GM12878 (cell line): Measurements from ENCODE around the gene MPPED1. TPM values are rescaled to one million over a fixed set of nuclear protein-coding genes. Genes with fewer than 3 reads are reported as not detected.

Experiments
- ATAC-seq: fragments of 200-7000 bp; cut with Tn5 transposase; 3 replicates; pipeline ENCODE4 v1.9.1; 2020; ENCODE audit warnings: mild to moderate bottlenecking, moderate library complexity
- BruUV-seq: library from RNA; stranded (reverse); fragments of 400-500 nt; replicated peaks from 2 replicates; lab custom pipeline; 2021; lab: Mats Ljungman, UMichigan
- CTCF ChIA-PET: fragments of 300-600 bp; sonication (Branson Sonifier 250); formaldehyde crosslinking; extraction: SDS; loops from one replicate; lab custom pipeline; 2021; ENCODE audit warnings: inconsistent platforms; lab: Yijun Ruan, JAX
- POLR2A ChIA-PET: fragments of 350-600 bp; formaldehyde crosslinking; extraction: SDS; loops from one replicate; lab custom pipeline; 2021; ENCODE audit warnings: inconsistent platforms; lab: Charles Lee
- RAD21 ChIA-PET: fragments of 300-600 bp; sonication (Branson Sonifier 250); formaldehyde crosslinking; loops from one replicate; lab custom pipeline; 2023; ENCODE audit warnings: antibody characterized with exemption; ENCODE audit not compliant: unreplicated experiment; lab: Charles Lee
- SMC1A ChIA-PET: fragments of 300-600 bp; sonication (Branson Sonifier 250); formaldehyde crosslinking; loops from one replicate; lab custom pipeline; 2023; ENCODE audit not compliant: unreplicated experiment, uncharacterized antibody; lab: Charles Lee
- DNase-seq: peaks from one replicate; pipeline ENCODE4 v3.0.0-alpha.2; 2011; ENCODE audit warnings: low read depth, low spot score
- FAIRE-seq: peaks from 3 replicates; lab custom pipeline; 2011; peaks lifted over from hg19 to GRCh38; lab: Jason Lieb, UNC
- H2AFZ ChIP-seq: 2 replicates; pipeline ENCODE4 v1.6.0; 2011; ENCODE audit warnings: low read depth, low read length, control low read depth; ENCODE audit not compliant: control insufficient read depth
- H3K27ac ChIP-seq: 2 replicates; pipeline ENCODE4 v1.5.1; 2011; ENCODE audit warnings: control low read depth; ENCODE audit not compliant: control insufficient read depth, insufficient read depth
- H3K27me3 ChIP-seq, 2 experiments: replicated peaks in 1 of 2; 2 replicates each; pipeline versions ENCODE4 v1.6.0 to v1.6.1; 2011; ENCODE audit warnings: low read length in 1 of 2; ENCODE audit not compliant: control insufficient read depth in 2 of 2, insufficient read depth in 2 of 2
- H3K36me3 ChIP-seq, 2 experiments: 2 replicates each; pipeline ENCODE4 v1.5.1; 2011; ENCODE audit warnings: low read length in 1 of 2; ENCODE audit not compliant: control insufficient read depth in 2 of 2, insufficient read depth in 2 of 2
- H3K4me1 ChIP-seq: 2 replicates; pipeline ENCODE4 v1.6.1; 2011; ENCODE audit warnings: mild to moderate bottlenecking, low read length, moderate library complexity, mixed read lengths; ENCODE audit not compliant: control insufficient read depth, insufficient read depth
- H3K4me2 ChIP-seq: 2 replicates; pipeline ENCODE4 v1.6.0; 2011; ENCODE audit warnings: control low read depth; ENCODE audit not compliant: control insufficient read depth, insufficient read depth
- H3K4me3 ChIP-seq: fragments of 200-600 bp; sonication (generic); 2 replicates; pipeline ENCODE4 v1.5.1; 2016
- H3K79me2 ChIP-seq: 2 replicates; pipeline ENCODE4 v1.6.0; 2011; ENCODE audit warnings: low read length; ENCODE audit not compliant: control insufficient read depth, insufficient read depth
- H3K9ac ChIP-seq: 2 replicates; pipeline ENCODE4 v1.8.0; 2011; ENCODE audit warnings: low read length, control low read depth, mixed read lengths; ENCODE audit not compliant: control insufficient read depth, insufficient read depth
- H3K9me3 ChIP-seq: replicated peaks from 3 replicates; pipeline ENCODE4 v1.5.1; 2011; ENCODE audit warnings: mild to moderate bottlenecking, low read length; ENCODE audit not compliant: control insufficient read depth, insufficient read depth
- H4K20me1 ChIP-seq: 2 replicates; pipeline ENCODE4 v1.6.0; 2011; ENCODE audit not compliant: control insufficient read depth, insufficient read depth
- BCL11A ChIP-seq: IDR thresholded peaks from 2 replicates; pipeline ENCODE4 v1.6.1; 2011; ENCODE audit warnings: low read depth, low read length
- ETV6 ChIP-seq, 2 experiments: fragments of 450-650 bp in 1 of 2; IDR thresholded peaks in 1 of 2; conservative IDR thresholded peaks in 1 of 2; 2 replicates each; pipeline ENCODE4 v1.6.1; 2014; ENCODE audit warnings: antibody characterized with exemption in 1 of 2, borderline replicate concordance in 1 of 2, low read depth in 1 of 2, mild to moderate bottlenecking in 1 of 2, moderate library complexity in 1 of 2
- HDGF ChIP-seq: fragments of 450-650 bp; IDR thresholded peaks from 2 replicates; pipeline ENCODE4 v1.6.1; 2016; ENCODE audit warnings: antibody characterized with exemption
- RELA ChIP-seq: fragments of 450-650 bp; IDR thresholded peaks from 2 replicates; pipeline ENCODE4 v1.8.0; 2014; ENCODE audit warnings: borderline replicate concordance; ENCODE audit not compliant: partially characterized antibody
- SMAD5 ChIP-seq: IDR thresholded peaks from 2 replicates; pipeline ENCODE4 v1.6.1; 2016; ENCODE audit warnings: antibody characterized with exemption, low read depth
- SREBF2 ChIP-seq: IDR thresholded peaks from 2 replicates; pipeline ENCODE4 v1.6.1; 2012; ENCODE audit warnings: mild to moderate bottlenecking, low read length
- WGBS: methylation state at CpG from one replicate; pipeline ENCODE4 v1.1.6; 2016; ENCODE audit warnings: low lambda C conversion rate; ENCODE audit not compliant: insufficient replicate concordance, insufficient coverage; ENCODE audit errors: missing lambda C conversion rate; 5-methylcytosine and 5-hydroxymethylcytosine counted together
- in situ Hi-C: fragments of 300-500 bp; cut with MboI; formaldehyde crosslinking; loops from 9 replicates; pipeline ENCODE4 v1.14.3; 2018; ENCODE audit warnings: mixed read lengths
- intact Hi-C: fragments of 100-400 bp; cut with micrococcal nuclease; formaldehyde crosslinking; loops from one replicate; pipeline ENCODE4 v1.14.2; 2022; ENCODE audit not compliant: unreplicated experiment
- polyA plus RNA-seq, 11 experiments: library from polyadenylated mRNA; depleted of rRNA in 4 of 11; unstranded in 6 of 11; stranded (reverse) in 5 of 11; fragments of >200 nt; fragmentation: Nextera tagmentation in 4 of 11; fragmentation: Illumina TruSeq in 1 of 11; extraction: Ambion mirVana in 4 of 11; extraction: Trizol in 1 of 11; gene quantifications; 1 replicate in 1 of 11; 2 replicates in 10 of 11; pipeline versions ENCODE4 v1.2.1 to v1.2.3, GENCODE V29; 2011 to 2016; ENCODE audit warnings: inconsistent platforms in 2 of 11, missing spikeins in 2 of 11, low read depth in 1 of 11
- total RNA-seq, 4 experiments: library from RNA; depleted of rRNA in 3 of 4; stranded (reverse); fragments of >200 nt in 3 of 4; fragmentation: Illumina TruSeq in 1 of 4; extraction: Trizol in 1 of 4; gene quantifications; 2 replicates each; pipeline versions ENCODE4 v1.2.1 to v1.2.3, GENCODE V29; 2013 to 2021
- TF ChIP-seq, protein P1 (sequence below): IDR thresholded peaks from 2 replicates; pipeline ENCODE4 v1.6.1; 2011; ENCODE audit warnings: low read depth, low read length, improper control_type of control experiment, borderline replicate concordance
- TF ChIP-seq, protein P2 (sequence below): fragments of 450-650 bp; IDR thresholded peaks from 2 replicates; pipeline ENCODE4 v1.6.1; 2016; ENCODE audit warnings: mild to moderate bottlenecking

The MPPED1 gene
- total and polyA plus RNA-seq, 10 of the 15 experiments (the other 5 are each of a cell fraction or from before 2014, with no cell fraction given) = 0.11 TPM; not detected in 9

DNA sequence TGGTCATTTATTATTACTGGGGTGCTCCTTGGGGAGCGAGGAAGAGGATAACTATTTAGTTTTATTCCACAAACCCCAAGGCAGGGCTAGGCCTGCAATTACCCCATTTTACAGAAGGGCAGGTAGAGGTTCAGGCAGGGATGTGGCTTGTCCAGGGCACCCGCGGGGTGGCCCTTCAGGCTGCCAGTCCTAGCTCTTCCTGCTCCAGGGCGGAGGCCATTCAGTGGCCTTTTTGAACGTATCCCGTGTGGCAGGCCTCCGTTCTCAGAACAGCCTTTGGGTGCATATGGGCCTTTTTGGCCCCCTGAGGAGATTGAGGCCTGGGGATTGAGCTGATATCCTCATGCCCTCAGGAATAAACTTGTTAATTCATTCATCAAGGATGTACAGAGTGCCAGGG, 66.2 kb downstream of the MPPED1 start:
- H3K79me2 ChIP-seq = no peaks in the 10 kb centered on the region
- POLR2A ChIA-PET = no interaction called here
- no peak overlapping the region for H3K27ac ChIP-seq
- no peaks in the 10 kb centered on the region for H3K36me3 ChIP-seq
- WGBS = 29% methylated on average over 6 of the region's 7 CpGs
- no peak for FAIRE-seq
- no peaks in the 10 kb centered on the region for H3K9me3 ChIP-seq
- intact Hi-C loops = no loop called here
- TF ChIP-seq HDGF = no peak
- no peak for TF ChIP-seq SREBF2
- no peak for TF ChIP-seq SMAD5
- no peak for TF ChIP-seq BCL11A
- TF ChIP-seq ETV6 (conservative IDR thresholded peaks at IDR 0.05 in 1 of 2, IDR thresholded peaks at IDR 0.05 in 1 of 2; ENCODE audit: borderline replicate concordance in 1 of 2, low read depth in 1 of 2) = no peak
- TF ChIP-seq RELA = no peak
- TF ChIP-seq, protein P1, sequence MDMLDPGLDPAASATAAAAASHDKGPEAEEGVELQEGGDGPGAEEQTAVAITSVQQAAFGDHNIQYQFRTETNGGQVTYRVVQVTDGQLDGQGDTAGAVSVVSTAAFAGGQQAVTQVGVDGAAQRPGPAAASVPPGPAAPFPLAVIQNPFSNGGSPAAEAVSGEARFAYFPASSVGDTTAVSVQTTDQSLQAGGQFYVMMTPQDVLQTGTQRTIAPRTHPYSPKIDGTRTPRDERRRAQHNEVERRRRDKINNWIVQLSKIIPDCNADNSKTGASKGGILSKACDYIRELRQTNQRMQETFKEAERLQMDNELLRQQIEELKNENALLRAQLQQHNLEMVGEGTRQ = no peak
- TF ChIP-seq, protein P2, sequence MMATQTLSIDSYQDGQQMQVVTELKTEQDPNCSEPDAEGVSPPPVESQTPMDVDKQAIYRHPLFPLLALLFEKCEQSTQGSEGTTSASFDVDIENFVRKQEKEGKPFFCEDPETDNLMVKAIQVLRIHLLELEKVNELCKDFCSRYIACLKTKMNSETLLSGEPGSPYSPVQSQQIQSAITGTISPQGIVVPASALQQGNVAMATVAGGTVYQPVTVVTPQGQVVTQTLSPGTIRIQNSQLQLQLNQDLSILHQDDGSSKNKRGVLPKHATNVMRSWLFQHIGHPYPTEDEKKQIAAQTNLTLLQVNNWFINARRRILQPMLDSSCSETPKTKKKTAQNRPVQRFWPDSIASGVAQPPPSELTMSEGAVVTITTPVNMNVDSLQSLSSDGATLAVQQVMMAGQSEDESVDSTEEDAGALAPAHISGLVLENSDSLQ = no peak
- TF ChIP-seq, all 136 proteins: peak for 0
- no peak overlapping the region for H3K4me2 ChIP-seq
- DNase-seq (no peak), ATAC-seq (no peak)
- CTCF ChIA-PET = no interaction called here
- H3K9ac ChIP-seq = no peak overlapping the region
- no peak overlapping the region for H3K4me3 ChIP-seq
- in situ Hi-C loops = no loop called here
- BruUV-seq = no TSS peak
- 0 out of 2 replicates have a peak, but pooled peaks cover 4% of the 10 kb centered on the region for H3K4me1 ChIP-seq
- SMC1A ChIA-PET = no interaction called here
- H4K20me1 ChIP-seq = no peaks in the 10 kb centered on the region
- RAD21 ChIA-PET = no interaction called here
- H3K27me3 ChIP-seq = no peaks in the 10 kb centered on the region; a peak in 1 of 4 replicates
- no peak overlapping the region for H2AFZ ChIP-seq
